Measurements from ENCODE around the gene INPP5F.
A peak's percentile ranks its signal among the peaks of the same experiment; 100 is the strongest.
"Not testable (repeated sequence)": the region's sequence is repeated elsewhere in the genome, so short reads cannot be mapped to it uniquely, and the experiment has no call there.

The INPP5F gene

GRCh38 chr10:119778776-119779445 lies 53.1 kb downstream of the INPP5F start:
- Histone ChIP-seq H3K4me1 (ENCODE audit: control insufficient read depth, insufficient read depth, low read length) (no peaks in the 10 kb centered on the region; the same call in 1 of the 2 replicates), H3K9me3 (ENCODE audit: control insufficient read depth, insufficient read depth, low read length) (no peaks in the 10 kb centered on the region), H3K4me3 (ENCODE audit: low read depth, low read length) (no peak overlapping the region), H3K27ac (ENCODE audit: low read depth, low read length) (no peak overlapping the region), H3K27me3 (ENCODE audit: control insufficient read depth, insufficient read depth, low read length) (no peaks in the 10 kb centered on the region), H3K36me3 (ENCODE audit: control insufficient read depth, insufficient read depth, low read length) (no peaks in the 10 kb centered on the region), H3K9ac (ENCODE audit: low read depth, low read length) (no peak overlapping the region)

GRCh38 chr10:119780879-119781480 lies 55.1 kb downstream of the INPP5F start:
- Histone ChIP-seq H3K4me3 (ENCODE audit: low read depth, low read length) (no peak overlapping the region), H3K9ac (ENCODE audit: low read depth, low read length) (no peak overlapping the region), H3K27ac (ENCODE audit: low read depth, low read length) (no peak overlapping the region), H3K9me3 (ENCODE audit: control insufficient read depth, insufficient read depth, low read length) (no peaks in the 10 kb centered on the region), H3K36me3 (ENCODE audit: control insufficient read depth, insufficient read depth, low read length) (no peaks in the 10 kb centered on the region), H3K4me1 (ENCODE audit: control insufficient read depth, insufficient read depth, low read length) (peaks cover 13% of the 10 kb centered on the region), H3K27me3 (ENCODE audit: control insufficient read depth, insufficient read depth, low read length) (no peaks in the 10 kb centered on the region)

- Histone ChIP-seq H3K4me1 (ENCODE audit: control insufficient read depth, insufficient read depth, low read length) (peaks cover 17% of the 10 kb centered on the region), H3K27ac (ENCODE audit: low read depth, low read length) (no peak overlapping the region), H3K27me3 (ENCODE audit: control insufficient read depth, insufficient read depth, low read length) (no peaks in the 10 kb centered on the region), H3K4me3 (ENCODE audit: low read depth, low read length) (no peak overlapping the region), H3K9ac (ENCODE audit: low read depth, low read length) (no peak overlapping the region), H3K36me3 (ENCODE audit: control insufficient read depth, insufficient read depth, low read length) (no peaks in the 10 kb centered on the region), H3K9me3 (ENCODE audit: control insufficient read depth, insufficient read depth, low read length) (no peaks in the 10 kb centered on the region)
Observed at GRCh38 chr10:119781498-119781897, 55.6 kb downstream of the INPP5F start.

- H3K36me3 ChIP-seq (ENCODE audit: control insufficient read depth, insufficient read depth, low read length), result no peaks in the 10 kb centered on the region
- no peak overlapping the region for H3K9ac ChIP-seq (ENCODE audit: low read depth, low read length)
- H3K27ac ChIP-seq (ENCODE audit: low read depth, low read length), result no peak overlapping the region
- no peak overlapping the region for H3K4me3 ChIP-seq (ENCODE audit: low read depth, low read length)
- no peaks in the 10 kb centered on the region for H3K27me3 ChIP-seq (ENCODE audit: control insufficient read depth, insufficient read depth, low read length)
- peaks cover 22% of the 10 kb centered on the region for H3K4me1 ChIP-seq (ENCODE audit: control insufficient read depth, insufficient read depth, low read length)
- H3K9me3 ChIP-seq (ENCODE audit: control insufficient read depth, insufficient read depth, low read length), result no peaks in the 10 kb centered on the region
Observed at GRCh38 chr10:119782981-119783664, 57.3 kb downstream of the INPP5F start.

GRCh38 chr10:119783665-119784027 lies 57.8 kb downstream of the INPP5F start:
- H3K4me3 ChIP-seq (ENCODE audit: low read depth, low read length), result no peak overlapping the region
- H3K36me3 ChIP-seq (ENCODE audit: control insufficient read depth, insufficient read depth, low read length), result no peaks in the 10 kb centered on the region

GRCh38 chr10:119784340-119785067 lies 58.7 kb downstream of the INPP5F start:
- Histone ChIP-seq H3K4me1 (ENCODE audit: control insufficient read depth, insufficient read depth, low read length) (peaks cover 24% of the 10 kb centered on the region), H3K27me3 (ENCODE audit: control insufficient read depth, insufficient read depth, low read length) (no peaks in the 10 kb centered on the region), H3K9ac (ENCODE audit: low read depth, low read length) (no peak overlapping the region), H3K9me3 (ENCODE audit: control insufficient read depth, insufficient read depth, low read length) (no peaks in the 10 kb centered on the region), H3K4me3 (ENCODE audit: low read depth, low read length) (no peak overlapping the region), H3K27ac (ENCODE audit: low read depth, low read length) (no peak overlapping the region), H3K36me3 (ENCODE audit: control insufficient read depth, insufficient read depth, low read length) (no peaks in the 10 kb centered on the region)

More at GRCh38 chr10:119783665-119784027, 57.8 kb downstream of the INPP5F start:
- H3K9ac ChIP-seq (ENCODE audit: low read depth, low read length), result no peak overlapping the region
- no peaks in the 10 kb centered on the region for H3K9me3 ChIP-seq (ENCODE audit: control insufficient read depth, insufficient read depth, low read length)
- H3K27ac ChIP-seq (ENCODE audit: low read depth, low read length), result no peak overlapping the region
- H3K4me1 ChIP-seq (ENCODE audit: control insufficient read depth, insufficient read depth, low read length), result peaks cover 22% of the 10 kb centered on the region
- no peaks in the 10 kb centered on the region for H3K27me3 ChIP-seq (ENCODE audit: control insufficient read depth, insufficient read depth, low read length)

GRCh38 chr10:119786117-119786769 lies 60.4 kb downstream of the INPP5F start:
- no peaks in the 10 kb centered on the region for H3K9me3 ChIP-seq (ENCODE audit: control insufficient read depth, insufficient read depth, low read length)
- peaks cover 26% of the 10 kb centered on the region for H3K4me1 ChIP-seq (ENCODE audit: control insufficient read depth, insufficient read depth, low read length)
- H3K27ac ChIP-seq (ENCODE audit: low read depth, low read length), result peak overlapping the region; percentile 93
- H3K27me3 ChIP-seq (ENCODE audit: control insufficient read depth, insufficient read depth, low read length), result no peaks in the 10 kb centered on the region
- peak overlapping the region; percentile 38; the same call in 1 of the 2 replicates for H3K4me3 ChIP-seq (ENCODE audit: low read depth, low read length)
- peak overlapping the region; percentile 46 for H3K9ac ChIP-seq (ENCODE audit: low read depth, low read length)
- H3K36me3 ChIP-seq (ENCODE audit: control insufficient read depth, insufficient read depth, low read length), result no peaks in the 10 kb centered on the region

GRCh38 chr10:119795101-119795500 lies 69.3 kb downstream of the INPP5F start:
- H3K9ac ChIP-seq (ENCODE audit: low read depth, low read length), result not testable (repeated sequence)

GRCh38 chr10:119796039-119796438 lies 70.2 kb downstream of the INPP5F start:
- no peaks in the 10 kb centered on the region for H3K27me3 ChIP-seq (ENCODE audit: control insufficient read depth, insufficient read depth, low read length)
- no peak overlapping the region for H3K4me3 ChIP-seq (ENCODE audit: low read depth, low read length)
- H3K9me3 ChIP-seq (ENCODE audit: control insufficient read depth, insufficient read depth, low read length), result no peaks in the 10 kb centered on the region
- no peaks in the 10 kb centered on the region for H3K4me1 ChIP-seq (ENCODE audit: control insufficient read depth, insufficient read depth, low read length)
- H3K36me3 ChIP-seq (ENCODE audit: control insufficient read depth, insufficient read depth, low read length), result peaks cover 14% of the 10 kb centered on the region
- no peak overlapping the region for H3K27ac ChIP-seq (ENCODE audit: low read depth, low read length)
- H3K9ac ChIP-seq (ENCODE audit: low read depth, low read length), result no peak overlapping the region

More at GRCh38 chr10:119795101-119795500, 69.3 kb downstream of the INPP5F start:
- peaks cover 14% of the 10 kb centered on the region for H3K36me3 ChIP-seq (ENCODE audit: control insufficient read depth, insufficient read depth, low read length)
- H3K27me3 ChIP-seq (ENCODE audit: control insufficient read depth, insufficient read depth, low read length); H3K27ac ChIP-seq (ENCODE audit: low read depth, low read length); H3K4me1 ChIP-seq (ENCODE audit: control insufficient read depth, insufficient read depth, low read length); H3K9me3 ChIP-seq (ENCODE audit: control insufficient read depth, insufficient read depth, low read length); H3K4me3 ChIP-seq (ENCODE audit: low read depth, low read length): not testable (repeated sequence)

GRCh38 chr10:119801176-119801575 lies 75.3 kb downstream of the INPP5F start:
- H3K27ac ChIP-seq (ENCODE audit: low read depth, low read length), result no peak overlapping the region
- no peak overlapping the region for H3K9ac ChIP-seq (ENCODE audit: low read depth, low read length)
- H3K4me1 ChIP-seq (ENCODE audit: control insufficient read depth, insufficient read depth, low read length), result no peaks in the 10 kb centered on the region
- H3K36me3 ChIP-seq (ENCODE audit: control insufficient read depth, insufficient read depth, low read length), result peaks cover 24% of the 10 kb centered on the region
- no peaks in the 10 kb centered on the region for H3K27me3 ChIP-seq (ENCODE audit: control insufficient read depth, insufficient read depth, low read length)
- H3K9me3 ChIP-seq (ENCODE audit: control insufficient read depth, insufficient read depth, low read length), result no peaks in the 10 kb centered on the region
- no peak overlapping the region for H3K4me3 ChIP-seq (ENCODE audit: low read depth, low read length)
